ENCODE results near the gene UBE2E3.

Gene UBE2E3

DNA sequence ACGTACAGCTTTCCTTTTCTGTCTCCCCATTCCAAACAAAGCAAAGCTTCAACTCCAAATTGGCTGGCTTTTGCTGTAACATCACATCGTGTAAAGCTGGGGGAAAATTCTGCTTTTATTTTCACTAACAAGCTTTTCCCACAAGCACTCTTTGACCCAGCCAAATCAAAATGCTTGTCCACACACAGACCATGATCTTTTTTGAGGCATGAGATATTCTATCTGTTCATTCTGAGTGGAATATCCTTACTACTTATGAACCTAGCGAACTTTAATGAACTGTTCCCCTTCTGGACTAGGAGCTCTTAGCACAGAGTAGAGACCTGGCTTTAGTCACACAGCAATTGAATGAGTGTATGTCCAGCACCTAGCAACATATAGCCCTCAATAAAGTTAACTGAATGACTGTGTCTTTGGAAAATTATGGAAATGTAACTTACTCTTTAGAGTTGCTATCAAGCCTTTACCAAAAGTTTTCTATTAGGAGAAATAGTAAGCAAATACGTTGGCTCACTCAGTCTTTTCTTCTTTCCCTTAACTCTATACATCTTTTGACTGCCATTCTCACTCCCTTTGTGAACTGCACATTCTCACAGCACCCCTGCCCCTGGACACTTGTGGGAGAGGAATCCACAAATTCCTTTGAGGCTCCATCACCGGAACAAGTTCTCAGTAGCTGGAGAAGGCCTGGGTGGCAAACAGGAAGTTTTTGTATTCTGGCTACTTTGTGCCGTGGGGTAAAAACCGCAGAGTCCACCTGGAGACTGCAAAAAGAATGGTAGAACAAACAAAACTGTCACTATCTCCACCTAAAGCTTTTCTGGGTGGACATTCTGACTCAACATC is 1.3 kb upstream of the UBE2E3 start:
- Histone ChIP-seq H3K4me1 (ENCODE audit: control insufficient read depth, insufficient read depth, low read length, unreplicated experiment) (peaks cover 28% of the 10 kb centered on the region), H2AFZ (ENCODE audit: low read length, unreplicated experiment) (peak overlapping the region; percentile 81), H3K27ac (ENCODE audit: low read depth, low read length) (peak overlapping the region; percentile 34), H3K36me3 (ENCODE audit: insufficient read depth, low read length) (peaks cover 8% of the 10 kb centered on the region), H3K27me3 (ENCODE audit: insufficient read depth, low read length) (no peaks in the 10 kb centered on the region), H3K4me3 (ENCODE audit: low read depth, low read length) (peak overlapping the region; percentile 74), H3K79me2 (ENCODE audit: control insufficient read depth, insufficient read depth, low read length, unreplicated experiment) (peaks cover 26% of the 10 kb centered on the region)

DNA sequence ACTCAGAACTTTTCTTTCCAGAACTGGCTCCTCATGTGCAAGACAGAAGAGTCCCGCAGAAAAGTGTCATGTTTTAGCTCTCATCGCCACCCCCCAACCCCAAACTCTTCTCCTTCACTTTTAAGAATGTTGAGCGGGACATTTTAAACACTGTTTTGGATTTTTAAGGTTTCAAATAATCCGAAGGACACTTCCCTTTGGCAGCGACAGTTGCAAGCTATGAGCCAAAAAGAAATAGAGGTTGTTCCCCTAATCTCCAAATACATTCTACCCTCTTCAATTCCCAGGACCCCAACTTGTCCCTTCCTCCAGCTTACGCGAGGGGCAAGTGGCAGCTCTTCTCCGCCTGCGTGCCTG is 678 bp upstream of the UBE2E3 start:
- Histone ChIP-seq H2AFZ (ENCODE audit: low read length, unreplicated experiment) (peak overlapping the region; percentile 81), H3K4me3 (ENCODE audit: low read depth, low read length) (peak overlapping the region; percentile 74), H3K4me1 (ENCODE audit: control insufficient read depth, insufficient read depth, low read length, unreplicated experiment) (peaks cover 34% of the 10 kb centered on the region), H3K36me3 (ENCODE audit: insufficient read depth, low read length) (peaks cover 8% of the 10 kb centered on the region), H3K79me2 (ENCODE audit: control insufficient read depth, insufficient read depth, low read length, unreplicated experiment) (peaks cover 32% of the 10 kb centered on the region), H3K27ac (ENCODE audit: low read depth, low read length) (peak overlapping the region; percentile 34), H3K27me3 (ENCODE audit: insufficient read depth, low read length) (no peaks in the 10 kb centered on the region)

DNA sequence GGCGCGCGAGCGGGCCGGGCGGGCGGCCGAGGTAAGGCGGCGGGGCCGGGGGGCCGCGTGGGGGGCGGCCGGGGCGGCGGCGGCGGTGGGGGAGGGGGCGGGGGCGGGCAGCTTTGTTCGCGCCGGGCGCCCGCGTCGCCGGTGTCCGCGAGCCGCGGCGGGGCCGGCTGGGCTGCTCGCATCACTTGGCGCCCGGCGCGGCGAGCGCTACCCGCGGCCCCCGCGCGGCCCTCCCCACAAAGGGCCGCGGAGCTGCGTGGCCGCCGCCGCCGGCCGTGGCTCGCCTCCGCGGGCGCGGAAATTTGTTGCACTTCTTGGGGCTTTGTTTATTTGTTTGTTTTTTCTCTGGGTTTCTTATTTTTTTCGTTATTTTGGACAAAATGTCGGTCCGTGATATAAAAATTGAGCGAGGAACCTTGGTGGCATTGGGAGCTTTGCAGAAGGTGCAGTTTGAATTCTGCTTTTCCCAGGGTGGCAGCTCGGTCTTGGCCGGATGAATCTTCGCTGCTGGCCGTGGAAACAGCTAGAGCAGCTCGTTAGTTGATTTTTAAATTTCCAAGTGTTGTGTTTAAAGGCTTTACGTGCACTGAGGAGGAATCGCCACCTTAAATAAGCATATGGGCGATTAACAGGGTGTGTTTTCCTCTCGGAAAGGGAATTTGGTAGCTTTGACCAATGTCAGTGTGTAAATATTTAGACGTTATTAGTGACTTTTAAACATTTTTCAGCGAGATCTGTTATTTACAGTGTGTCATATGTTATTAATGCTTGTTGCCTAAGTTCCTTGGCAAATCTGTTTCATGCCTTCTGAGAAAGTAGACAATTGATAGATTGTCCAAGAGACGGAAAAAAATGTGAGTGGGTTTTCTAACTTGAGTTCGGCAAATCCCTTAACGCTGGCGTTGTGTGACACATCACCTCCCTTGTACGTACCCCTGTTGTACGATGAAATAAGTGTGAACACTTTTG is 822 bp downstream of the UBE2E3 start:
- Histone ChIP-seq H3K4me3 (ENCODE audit: low read depth, low read length) (peak overlapping the region; percentile 97), H3K36me3 (ENCODE audit: insufficient read depth, low read length) (peaks cover 13% of the 10 kb centered on the region), H3K27me3 (ENCODE audit: insufficient read depth, low read length) (no peaks in the 10 kb centered on the region), H3K79me2 (ENCODE audit: control insufficient read depth, insufficient read depth, low read length, unreplicated experiment) (peaks cover 47% of the 10 kb centered on the region), H3K4me1 (ENCODE audit: control insufficient read depth, insufficient read depth, low read length, unreplicated experiment) (peaks cover 47% of the 10 kb centered on the region), H3K27ac (ENCODE audit: low read depth, low read length) (peak overlapping the region; percentile 28; the same call in 1 of the 2 replicates), H2AFZ (ENCODE audit: low read length, unreplicated experiment) (peak overlapping the region; percentile 61)

DNA sequence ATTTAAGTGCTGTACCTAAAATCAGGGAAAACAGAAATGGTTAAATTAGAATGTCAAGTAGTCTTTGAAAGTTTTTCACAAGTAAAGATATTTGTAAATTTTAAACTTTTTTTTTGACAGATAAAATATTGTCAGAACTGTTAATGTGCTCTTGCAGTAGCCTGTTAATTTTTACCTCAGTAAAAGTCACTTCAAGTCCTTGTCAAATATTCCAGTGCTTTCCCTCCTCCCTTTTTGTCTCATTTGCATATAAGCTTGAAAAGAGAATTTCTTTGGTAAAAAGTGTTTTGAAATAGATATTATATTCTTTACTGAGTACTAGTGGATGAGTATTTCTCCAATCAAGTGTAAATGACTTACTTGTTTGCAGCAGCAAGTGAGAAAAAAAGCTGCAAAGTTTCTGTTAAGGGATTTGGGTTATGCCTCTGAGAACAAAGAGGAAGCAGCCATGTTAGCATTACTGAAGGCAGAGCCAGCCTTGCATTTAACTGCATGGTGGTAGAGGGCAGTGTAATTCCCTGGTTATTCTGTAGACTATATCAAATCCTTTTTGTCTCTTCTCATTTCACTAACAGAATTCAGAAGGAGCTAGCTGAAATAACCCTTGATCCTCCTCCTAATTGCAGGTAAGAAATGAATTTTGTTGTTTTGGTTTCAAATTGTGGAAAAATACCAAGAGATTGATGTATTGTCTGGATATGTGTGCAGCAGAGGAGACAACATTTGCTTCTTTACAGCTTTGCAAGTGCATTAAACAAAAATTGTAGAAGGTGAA is 3.2 kb downstream of the UBE2E3 start:
- Histone ChIP-seq H3K4me1 (ENCODE audit: control insufficient read depth, insufficient read depth, low read length, unreplicated experiment) (peaks cover 48% of the 10 kb centered on the region), H3K27ac (ENCODE audit: low read depth, low read length) (no peak overlapping the region), H2AFZ (ENCODE audit: low read length, unreplicated experiment) (no peak overlapping the region), H3K27me3 (ENCODE audit: insufficient read depth, low read length) (no peaks in the 10 kb centered on the region), H3K36me3 (ENCODE audit: insufficient read depth, low read length) (peaks cover 13% of the 10 kb centered on the region), H3K79me2 (ENCODE audit: control insufficient read depth, insufficient read depth, low read length, unreplicated experiment) (peaks cover 68% of the 10 kb centered on the region), H3K4me3 (ENCODE audit: low read depth, low read length) (peak overlapping the region; percentile 97)

DNA sequence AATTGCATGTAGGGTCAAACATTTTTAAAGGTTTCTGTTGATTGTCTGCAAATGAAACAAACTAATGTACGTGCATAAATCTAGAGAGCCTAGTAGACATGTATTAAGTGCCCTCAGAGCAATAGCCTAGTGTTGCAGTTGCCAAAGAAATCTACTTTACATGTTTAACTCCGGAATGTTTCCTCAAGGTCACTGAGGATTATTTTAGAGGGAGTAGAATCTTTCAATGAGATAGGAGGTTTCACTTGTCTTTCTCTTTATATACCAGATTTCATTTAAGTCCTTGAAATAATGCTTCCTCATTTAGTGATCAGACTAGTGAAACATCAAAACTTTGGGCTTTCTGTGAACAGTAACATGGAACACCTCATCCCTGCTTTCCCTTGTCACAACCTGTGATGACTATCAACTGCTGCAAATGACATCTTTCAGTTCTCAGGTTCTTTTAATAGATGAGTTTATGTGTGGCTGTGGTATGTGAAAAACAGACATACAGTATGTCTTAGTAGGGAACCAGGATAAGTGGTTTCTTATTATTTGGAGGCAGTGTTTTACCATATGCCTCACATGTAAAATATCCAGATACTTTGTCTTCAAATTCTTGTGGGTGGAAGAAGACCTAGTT is 5.5 kb downstream of the UBE2E3 start:
- Histone ChIP-seq H2AFZ (ENCODE audit: low read length, unreplicated experiment) (no peak overlapping the region), H3K79me2 (ENCODE audit: control insufficient read depth, insufficient read depth, low read length, unreplicated experiment) (peaks cover 88% of the 10 kb centered on the region), H3K4me1 (ENCODE audit: control insufficient read depth, insufficient read depth, low read length, unreplicated experiment) (peaks cover 54% of the 10 kb centered on the region), H3K36me3 (ENCODE audit: insufficient read depth, low read length) (peaks cover 13% of the 10 kb centered on the region), H3K27ac (ENCODE audit: low read depth, low read length) (no peak overlapping the region), H3K4me3 (ENCODE audit: low read depth, low read length) (no peak overlapping the region), H3K27me3 (ENCODE audit: insufficient read depth, low read length) (no peaks in the 10 kb centered on the region)

DNA sequence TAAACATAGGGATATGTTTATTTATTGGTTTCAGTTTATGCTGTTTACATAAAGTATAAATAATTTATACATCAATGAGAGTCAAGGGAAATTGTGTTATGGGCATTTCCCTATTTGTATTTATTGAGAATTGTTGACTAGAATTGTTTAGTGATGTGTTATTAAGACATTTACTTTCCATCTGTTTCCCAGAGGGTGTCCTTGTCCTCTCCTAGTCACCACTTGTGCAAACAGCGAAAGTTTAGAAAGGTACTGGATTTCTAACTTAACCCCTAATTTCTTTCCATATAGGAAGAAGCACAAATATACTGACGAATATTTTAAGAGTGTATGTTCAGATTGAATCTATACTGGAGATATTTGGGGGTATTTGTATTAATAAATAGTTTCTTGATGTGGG is 6.7 kb downstream of the UBE2E3 start:
- Histone ChIP-seq H3K36me3 (ENCODE audit: insufficient read depth, low read length) (peaks cover 12% of the 10 kb centered on the region), H3K4me1 (ENCODE audit: control insufficient read depth, insufficient read depth, low read length, unreplicated experiment) (peaks cover 54% of the 10 kb centered on the region), H3K27ac (ENCODE audit: low read depth, low read length) (no peak overlapping the region), H2AFZ (ENCODE audit: low read length, unreplicated experiment) (no peak overlapping the region), H3K79me2 (ENCODE audit: control insufficient read depth, insufficient read depth, low read length, unreplicated experiment) (peaks cover 90% of the 10 kb centered on the region), H3K4me3 (ENCODE audit: low read depth, low read length) (no peak overlapping the region), H3K27me3 (ENCODE audit: insufficient read depth, low read length) (no peaks in the 10 kb centered on the region)

DNA sequence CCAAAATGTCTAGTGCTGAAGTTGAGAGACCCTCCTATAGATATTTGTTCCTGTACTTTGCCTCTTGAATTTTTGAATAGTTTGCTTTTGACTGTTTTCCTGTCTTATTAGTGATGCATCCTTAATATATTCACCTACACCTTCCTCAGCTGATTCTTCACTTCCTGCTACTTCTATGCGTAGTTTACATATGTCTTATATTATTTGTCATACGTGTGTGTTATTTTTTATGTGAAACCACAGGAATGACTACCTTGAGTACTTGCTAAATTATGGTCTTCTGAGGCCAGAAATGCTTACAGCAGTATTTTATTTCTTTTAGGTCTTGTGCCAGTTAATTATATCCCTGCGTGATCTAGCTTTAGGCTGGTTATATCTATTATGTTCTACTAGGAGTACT is 9.9 kb downstream of the UBE2E3 start:
- H3K36me3 ChIP-seq (ENCODE audit: insufficient read depth, low read length), result peaks cover 14% of the 10 kb centered on the region
- no peak overlapping the region for H3K27ac ChIP-seq (ENCODE audit: low read depth, low read length)
- no peak overlapping the region for H2AFZ ChIP-seq (ENCODE audit: low read length, unreplicated experiment)
- H3K4me1 ChIP-seq (ENCODE audit: control insufficient read depth, insufficient read depth, low read length, unreplicated experiment), result peaks cover 24% of the 10 kb centered on the region
- peaks cover 88% of the 10 kb centered on the region for H3K79me2 ChIP-seq (ENCODE audit: control insufficient read depth, insufficient read depth, low read length, unreplicated experiment)
- no peak overlapping the region for H3K4me3 ChIP-seq (ENCODE audit: low read depth, low read length)
- H3K27me3 ChIP-seq (ENCODE audit: insufficient read depth, low read length), result no peaks in the 10 kb centered on the region

DNA sequence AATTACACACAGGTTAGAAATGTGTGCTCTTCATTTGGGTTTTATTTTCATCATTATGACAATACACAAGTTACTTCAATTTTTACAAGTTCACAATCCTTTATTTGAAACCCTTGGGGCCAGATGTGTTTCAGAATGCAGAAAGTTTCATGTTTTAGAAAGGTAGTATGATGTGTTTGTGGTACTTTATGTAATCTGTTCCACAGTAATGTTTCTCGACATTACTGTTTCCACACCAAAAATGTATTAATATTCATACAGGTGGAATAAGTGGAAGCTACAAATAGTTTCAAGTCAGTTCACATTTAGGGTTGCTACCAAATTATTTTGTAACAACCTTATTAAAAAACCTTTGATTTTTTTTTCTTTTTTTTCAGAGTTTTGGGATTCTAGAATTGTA is 10.4 kb downstream of the UBE2E3 start:
- H3K27me3 ChIP-seq (ENCODE audit: insufficient read depth, low read length), result no peaks in the 10 kb centered on the region
- H3K79me2 ChIP-seq (ENCODE audit: control insufficient read depth, insufficient read depth, low read length, unreplicated experiment), result peaks cover 88% of the 10 kb centered on the region
- no peak overlapping the region for H2AFZ ChIP-seq (ENCODE audit: low read length, unreplicated experiment)
- peaks cover 20% of the 10 kb centered on the region for H3K4me1 ChIP-seq (ENCODE audit: control insufficient read depth, insufficient read depth, low read length, unreplicated experiment)
- H3K4me3 ChIP-seq (ENCODE audit: low read depth, low read length), result no peak overlapping the region
- H3K27ac ChIP-seq (ENCODE audit: low read depth, low read length), result no peak overlapping the region
- H3K36me3 ChIP-seq (ENCODE audit: insufficient read depth, low read length), result peaks cover 14% of the 10 kb centered on the region

DNA sequence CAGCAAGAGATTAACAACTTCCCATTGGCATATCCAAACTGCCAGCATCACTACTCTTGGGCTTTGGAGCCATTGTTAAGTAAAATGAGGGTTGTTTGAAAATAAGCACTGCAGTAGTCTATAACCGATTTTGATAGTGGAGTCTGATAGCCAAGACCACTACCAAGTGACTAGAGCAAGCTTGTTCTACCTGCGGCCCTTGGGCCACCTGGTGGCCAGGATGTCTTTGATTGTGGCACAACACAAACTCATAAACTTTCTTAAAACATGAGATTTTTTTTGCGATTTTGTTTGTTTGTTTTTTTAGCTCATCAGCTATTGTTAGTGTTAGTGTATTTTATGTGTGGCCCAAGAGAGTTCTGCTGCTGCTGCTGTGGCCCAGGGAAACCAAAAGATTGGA is 11.0 kb downstream of the UBE2E3 start:
- Histone ChIP-seq H3K36me3 (ENCODE audit: insufficient read depth, low read length) (peaks cover 14% of the 10 kb centered on the region), H3K27me3 (ENCODE audit: insufficient read depth, low read length) (no peaks in the 10 kb centered on the region), H3K4me1 (ENCODE audit: control insufficient read depth, insufficient read depth, low read length, unreplicated experiment) (peaks cover 14% of the 10 kb centered on the region), H2AFZ (ENCODE audit: low read length, unreplicated experiment) (no peak overlapping the region), H3K4me3 (ENCODE audit: low read depth, low read length) (no peak overlapping the region), H3K79me2 (ENCODE audit: control insufficient read depth, insufficient read depth, low read length, unreplicated experiment) (peaks cover 88% of the 10 kb centered on the region), H3K27ac (ENCODE audit: low read depth, low read length) (no peak overlapping the region)

DNA sequence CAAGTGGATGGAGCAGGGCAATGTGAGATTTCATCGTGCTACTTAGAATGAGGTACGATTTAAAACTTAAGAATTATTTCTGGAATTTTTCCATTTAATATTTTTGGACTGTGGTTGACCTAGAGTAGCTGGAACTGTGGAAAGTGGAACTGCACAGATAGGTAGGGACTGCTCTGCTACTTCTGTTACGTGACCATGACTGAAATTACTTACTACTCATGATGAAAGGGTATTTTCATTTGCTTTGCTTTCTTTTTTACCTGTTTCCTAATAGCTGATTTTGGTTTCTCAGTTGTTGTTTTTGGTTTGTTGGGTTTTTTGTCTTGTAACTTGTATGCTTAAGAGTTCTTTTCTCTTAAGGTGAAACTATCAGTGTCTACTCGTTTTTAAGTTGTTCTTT is 11.4 kb downstream of the UBE2E3 start:
- H2AFZ ChIP-seq (ENCODE audit: low read length, unreplicated experiment), result no peak overlapping the region
- peaks cover 85% of the 10 kb centered on the region for H3K79me2 ChIP-seq (ENCODE audit: control insufficient read depth, insufficient read depth, low read length, unreplicated experiment)
- H3K4me3 ChIP-seq (ENCODE audit: low read depth, low read length), result no peak overlapping the region
- peaks cover 14% of the 10 kb centered on the region for H3K36me3 ChIP-seq (ENCODE audit: insufficient read depth, low read length)
- H3K4me1 ChIP-seq (ENCODE audit: control insufficient read depth, insufficient read depth, low read length, unreplicated experiment), result peaks cover 14% of the 10 kb centered on the region
- no peak overlapping the region for H3K27ac ChIP-seq (ENCODE audit: low read depth, low read length)
- no peaks in the 10 kb centered on the region for H3K27me3 ChIP-seq (ENCODE audit: insufficient read depth, low read length)

Data from ACC112 (cell line).